SK-N-MC (cell line): Measurements from ENCODE around the gene SPAG8.

Experiments used
- EZH2 ChIP-seq: fragments of 200-600 bp; sonication (generic); IDR thresholded peaks from one replicate; pipeline ENCODE4 v1.6.1; 2017; ENCODE audit warnings: antibody characterized with exemption
- POLR2AphosphoS5 ChIP-seq: IDR thresholded peaks from 2 replicates; pipeline ENCODE4 v1.6.1; 2012; ENCODE audit warnings: mild to moderate bottlenecking, low read depth, low read length, borderline replicate concordance

DNA sequence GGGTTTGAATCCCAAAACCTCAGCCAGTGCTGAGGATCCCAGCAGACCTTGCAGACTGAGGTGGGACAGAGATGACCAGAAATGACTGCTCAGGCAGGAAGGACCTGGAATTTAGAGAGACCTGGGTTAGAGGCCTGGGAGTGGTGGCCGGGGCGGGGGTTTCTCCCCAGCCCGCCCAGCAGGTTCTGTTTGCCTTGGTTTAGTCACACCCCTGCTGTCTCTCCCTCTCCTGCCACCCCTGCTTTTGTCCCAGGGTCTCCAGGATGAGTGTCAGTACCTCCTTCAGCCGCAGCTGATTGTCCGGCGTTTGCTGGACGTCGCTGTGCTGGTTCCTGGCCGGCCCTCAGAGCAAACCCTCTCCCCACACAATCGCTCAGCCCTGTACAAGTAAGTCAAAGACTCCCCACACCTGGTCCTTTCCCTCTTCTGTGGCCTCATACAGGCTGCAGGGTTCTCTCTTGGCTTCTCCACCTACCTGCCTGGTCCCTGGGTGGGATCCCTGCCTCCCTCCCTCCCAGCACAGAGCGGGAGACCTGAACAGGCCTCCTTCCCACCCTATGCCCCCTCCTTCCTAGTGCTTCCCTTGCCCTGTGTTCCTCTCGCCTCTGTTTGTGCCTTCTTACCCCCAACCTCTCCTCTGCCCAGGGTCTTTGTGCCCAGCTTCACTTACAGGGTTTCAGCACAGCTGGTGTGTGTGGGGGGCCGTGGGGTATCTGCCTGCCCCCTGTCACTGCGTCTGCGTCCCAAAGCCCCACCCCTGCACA is 29.0 kb upstream of the SPAG8 start:
- TF ChIP-seq POLR2AphosphoS5 (no peak), EZH2 (no peak)
